Measurements from ENCODE around the gene GLOD4. TPM values are rescaled to one million over a fixed set of nuclear protein-coding genes. Genes with fewer than 3 reads are reported as not detected.

The GLOD4 gene
- total and polyA plus RNA-seq, 10 of the 15 experiments (the other 5 are each of a cell fraction or from before 2014, with no cell fraction given), result 40.8 to 107 (median 81.2) TPM

- no TSS peak for BruUV-seq (replicated peaks)
- ATAC-seq (peak; percentile 42), DNase-seq (ENCODE audit: low read depth, low spot score) (no peak), FAIRE-seq (no peak)
- Histone ChIP-seq H3K27me3 (replicated peaks in 1 of 2; ENCODE audit: control insufficient read depth in 2 of 2, insufficient read depth in 2 of 2, low read length in 1 of 2) (no peaks in the 10 kb centered on the region), H3K4me3 (peak overlapping the region; percentile 72), H3K4me1 (ENCODE audit: control insufficient read depth, insufficient read depth, low read length) (peaks cover 7% of the 10 kb centered on the region), H3K9ac (ENCODE audit: control insufficient read depth, insufficient read depth, low read length) (peak overlapping the region; percentile 58), H3K27ac (ENCODE audit: control insufficient read depth, insufficient read depth) (peak overlapping the region; percentile 37), H2AFZ (ENCODE audit: control insufficient read depth, low read depth, low read length) (peak overlapping the region; percentile 79), H3K79me2 (ENCODE audit: control insufficient read depth, insufficient read depth, low read length) (peaks cover 14% of the 10 kb centered on the region), H4K20me1 (ENCODE audit: control insufficient read depth, insufficient read depth) (no peaks in the 10 kb centered on the region), H3K4me2 (ENCODE audit: control insufficient read depth, insufficient read depth) (peak overlapping the region; percentile 75), H3K9me3 (replicated peaks; ENCODE audit: control insufficient read depth, insufficient read depth, low read length) (no peaks in the 10 kb centered on the region), H3K36me3 (ENCODE audit: control insufficient read depth in 2 of 2, insufficient read depth in 2 of 2, low read length in 1 of 2) (peaks cover 0 to 3% of the 10 kb centered on the region in 2 experiments; a peak in 1 of 4 replicates)
- CTCF ChIA-PET, result interaction anchor here (0.9 to 1.5 kb wide), 4 partner anchors 15 to 319 kb away, joined by 3 to 5 read pairs (median 4); no protein-coding TSS in a partner anchor
- intact Hi-C loops (cut with micrococcal nuclease; ENCODE audit: unreplicated experiment) (loop anchor here (5.0 kb wide), 1 partner anchor 51 kb away; the partner anchor contains the start of genes GLOD4 and MRM3), in situ Hi-C loops (cut with MboI) (no loop called here)
- POLR2A ChIA-PET, result interaction anchor here (1.3 kb wide), 1 partner anchor 21 kb away, joined by 9 read pairs; the partner anchor contains the start of gene GEMIN4
- SMC1A ChIA-PET (ENCODE audit: uncharacterized antibody, unreplicated experiment), result interaction anchor here (1.1 to 1.2 kb wide), 4 partner anchors 10 to 249 kb away, joined by 3 to 6 read pairs (median 4); no protein-coding TSS in a partner anchor
- peak; percentile 28 for TF ChIP-seq GATAD2B (conservative IDR thresholded peaks at IDR 0.05; ENCODE audit: low read depth)
- peak; percentile 37; the same call in 1 of the 2 replicates for TF ChIP-seq NKRF (conservative IDR thresholded peaks at IDR 0.05)
- TF ChIP-seq, protein P1, sequence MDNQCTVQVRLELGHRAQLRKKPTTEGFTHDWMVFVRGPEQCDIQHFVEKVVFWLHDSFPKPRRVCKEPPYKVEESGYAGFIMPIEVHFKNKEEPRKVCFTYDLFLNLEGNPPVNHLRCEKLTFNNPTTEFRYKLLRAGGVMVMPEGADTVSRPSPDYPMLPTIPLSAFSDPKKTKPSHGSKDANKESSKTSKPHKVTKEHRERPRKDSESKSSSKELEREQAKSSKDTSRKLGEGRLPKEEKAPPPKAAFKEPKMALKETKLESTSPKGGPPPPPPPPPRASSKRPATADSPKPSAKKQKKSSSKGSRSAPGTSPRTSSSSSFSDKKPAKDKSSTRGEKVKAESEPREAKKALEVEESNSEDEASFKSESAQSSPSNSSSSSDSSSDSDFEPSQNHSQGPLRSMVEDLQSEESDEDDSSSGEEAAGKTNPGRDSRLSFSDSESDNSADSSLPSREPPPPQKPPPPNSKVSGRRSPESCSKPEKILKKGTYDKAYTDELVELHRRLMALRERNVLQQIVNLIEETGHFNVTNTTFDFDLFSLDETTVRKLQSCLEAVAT (IDR thresholded peaks at IDR 0.05), result 0 out of 2 replicates have a peak, but pooled peaks have one; percentile 38
- TF ChIP-seq NBN (IDR thresholded peaks at IDR 0.05), result 0 out of 2 replicates have a peak, but pooled peaks have one; percentile 33
- no peak for TF ChIP-seq MTA2 (IDR thresholded peaks at IDR 0.05; ENCODE audit: low read depth)
- no peak for TF ChIP-seq HDAC2 (IDR thresholded peaks at IDR 0.05)
- TF ChIP-seq RCOR1 (conservative IDR thresholded peaks at IDR 0.05; ENCODE audit: low read depth, low read length), result no peak
- TF ChIP-seq EED (IDR thresholded peaks at IDR 0.05; ENCODE audit: low read depth), result peak; percentile 44; the same call in 1 of the 2 replicates
- no peak for TF ChIP-seq RB1 (IDR thresholded peaks at IDR 0.05; ENCODE audit: borderline replicate concordance)
- 0 out of 4 replicates have a peak, but pooled peaks of 1 of the 2 experiments have one; percentile 16 for TF ChIP-seq IKZF2 (IDR thresholded peaks at IDR 0.05)
- TF ChIP-seq STAT3 (IDR thresholded peaks at IDR 0.05; ENCODE audit: low read depth, low read length), result no peak
- 4% methylated on average over 26 of the region's 26 CpGs for WGBS (ENCODE audit: insufficient coverage, insufficient replicate concordance, low lambda C conversion rate, missing lambda C conversion rate)
- RAD21 ChIA-PET (ENCODE audit: unreplicated experiment), result no interaction called here
These were observed 50.4 kb downstream of the GLOD4 start for GRCh38 chr17:731644-732066.

All from GM12878 (cell line).